Endothelial cell of umbilical vein (primary cell): Measurements from ENCODE around the gene BST2. TPM values are rescaled to one million over a fixed set of nuclear protein-coding genes. Genes with fewer than 3 reads are reported as not detected.

Source experiments
- BruUV-seq: library from RNA; stranded (reverse); fragments of 400-500 nt; replicated peaks from 2 replicates; lab custom pipeline; 2021; lab: Mats Ljungman, UMichigan
- CTCF ChIA-PET: fragments of 300-600, 350-600 bp; sonication (Branson Sonifier 250); formaldehyde crosslinking; loops from one replicate; lab custom pipeline; 2021; ENCODE audit warnings: antibody characterized with exemption, inconsistent platforms; lab: Charles Lee
- POLR2A ChIA-PET: fragments of 300-600, 350-600 bp; sonication (Branson Sonifier 250); formaldehyde crosslinking; loops from one replicate; lab custom pipeline; 2021; ENCODE audit warnings: antibody characterized with exemption, inconsistent platforms; lab: Charles Lee
- DNase-seq: peaks from one replicate; pipeline ENCODE4 v3.0.0-alpha.2; 2011; ENCODE audit warnings: low read depth, low spot score
- FAIRE-seq: peaks from 2 replicates; lab custom pipeline; 2011; peaks lifted over from hg19 to GRCh38; lab: Jason Lieb, UNC
- H2AFZ ChIP-seq: 2 replicates; pipeline ENCODE4 v1.6.0; 2012; ENCODE audit warnings: low read depth, low read length, control low read depth, inconsistent platforms
- H3K27ac ChIP-seq: 2 replicates; pipeline ENCODE4 v1.5.1; 2011; ENCODE audit warnings: low read depth, mild to moderate bottlenecking, control low read depth, low read length, moderate library complexity; ENCODE audit not compliant: insufficient read depth
- H3K27me3 ChIP-seq, 2 experiments: 2 replicates each; pipeline versions ENCODE4 v1.6.0 to v1.6.1; 2011; ENCODE audit warnings: low read length in 2 of 2, mixed read lengths in 1 of 2; ENCODE audit not compliant: control insufficient read depth in 2 of 2, insufficient read depth in 2 of 2
- H3K36me3 ChIP-seq, 2 experiments: 2 replicates in 1 of 2; 3 replicates in 1 of 2; pipeline ENCODE4 v1.5.1; 2011; ENCODE audit warnings: low read length in 2 of 2, mild to moderate bottlenecking in 1 of 2, moderate library complexity in 1 of 2; ENCODE audit not compliant: control insufficient read depth in 2 of 2, insufficient read depth in 2 of 2; ENCODE audit errors: extremely low read depth in 1 of 2
- H3K4me1 ChIP-seq: 3 replicates; pipeline ENCODE4 v1.5.1; 2011; ENCODE audit warnings: mild to moderate bottlenecking, low read length; ENCODE audit not compliant: control insufficient read depth, insufficient read depth; ENCODE audit errors: extremely low read depth
- H3K4me2 ChIP-seq: 2 replicates; pipeline ENCODE4 v1.6.1; 2011; ENCODE audit warnings: low read length, control low read depth, mixed read lengths; ENCODE audit not compliant: insufficient read depth
- H3K4me3 ChIP-seq, 3 experiments: fragments of 200-600 bp in 1 of 3; sonication (generic), shearing (Covaris generic) in 1 of 3; replicated peaks in 1 of 3; 2 replicates each; pipeline ENCODE4 v1.5.1; 2011 to 2016; ENCODE audit warnings: control low read depth in 3 of 3, low read length in 3 of 3, mild to moderate bottlenecking in 2 of 3, inconsistent platforms in 1 of 3, low read depth in 1 of 3, moderate library complexity in 1 of 3; ENCODE audit not compliant: insufficient read depth in 1 of 3
- H3K79me2 ChIP-seq: 2 replicates; pipeline ENCODE4 v1.6.0; 2012; ENCODE audit warnings: low read length, inconsistent platforms; ENCODE audit not compliant: control insufficient read depth, insufficient read depth
- H3K9ac ChIP-seq: replicated peaks from 2 replicates; pipeline ENCODE3; 2011; ENCODE audit warnings: low read length, control low read depth; ENCODE audit not compliant: insufficient read depth; ENCODE audit errors: extremely low read depth
- H3K9me1 ChIP-seq: replicated peaks from 3 replicates; pipeline ENCODE4 v1.6.0; 2011; ENCODE audit warnings: mild to moderate bottlenecking, low read length; ENCODE audit not compliant: control insufficient read depth, insufficient read depth; ENCODE audit errors: extremely low read depth
- H3K9me3 ChIP-seq: replicated peaks from 2 replicates; pipeline ENCODE4 v1.5.1; 2012; ENCODE audit warnings: low read length, inconsistent platforms; ENCODE audit not compliant: control insufficient read depth, insufficient read depth
- H4K20me1 ChIP-seq: replicated peaks from 2 replicates; pipeline ENCODE3; 2011; ENCODE audit warnings: mild to moderate bottlenecking, low read length; ENCODE audit not compliant: control insufficient read depth, insufficient read depth; ENCODE audit errors: extremely low read depth
- EZH2 ChIP-seq: IDR thresholded peaks from 2 replicates; pipeline ENCODE4 v1.6.1; 2012; ENCODE audit warnings: borderline replicate concordance, low read depth, mild to moderate bottlenecking, moderate library complexity, low read length, inconsistent platforms; ENCODE audit not compliant: severe bottlenecking
- FOS ChIP-seq: IDR thresholded peaks from 2 replicates; pipeline ENCODE4 v1.6.1; 2011; ENCODE audit warnings: mild to moderate bottlenecking, low read length, moderate library complexity, borderline replicate concordance; ENCODE audit not compliant: insufficient read depth
- GATA2 ChIP-seq: IDR thresholded peaks from 2 replicates; pipeline ENCODE4 v1.7.0; 2011; ENCODE audit warnings: low read depth, mild to moderate bottlenecking, moderate library complexity, mixed read lengths, low read length; ENCODE audit not compliant: insufficient read length, insufficient read depth
- JUN ChIP-seq: IDR thresholded peaks from 2 replicates; pipeline ENCODE4 v1.6.1; 2011; ENCODE audit warnings: borderline replicate concordance, low read depth; ENCODE audit not compliant: insufficient read length, insufficient read depth
- MAX ChIP-seq: IDR thresholded peaks from 2 replicates; pipeline ENCODE4 v1.6.1; 2011; ENCODE audit not compliant: insufficient read depth, insufficient read length
- MYC ChIP-seq: IDR thresholded peaks from one replicate; pipeline ENCODE4 v1.6.1; 2011; ENCODE audit warnings: mild to moderate bottlenecking, low read depth, low read length
- POLR2A ChIP-seq: IDR thresholded peaks from 2 replicates; pipeline ENCODE4 v1.6.1; 2012; ENCODE audit warnings: low read depth, mild to moderate bottlenecking, control low read depth, low read length
- POLR2AphosphoS5 ChIP-seq: IDR thresholded peaks from 2 replicates; pipeline ENCODE4 v1.6.1; 2012; ENCODE audit warnings: low read depth, mild to moderate bottlenecking, control low read depth, low read length, moderate library complexity; ENCODE audit not compliant: insufficient read depth
- dilution Hi-C: fragments of 300-500 bp; cut with MboI; formaldehyde crosslinking; loops from one replicate; pipeline ENCODE4 v1.15.0; 2019; ENCODE audit warnings: low sequenced_read_pairs; ENCODE audit not compliant: extremely low pct_ligation_motif_present
- intact Hi-C: fragments of 100-400 bp; cut with micrococcal nuclease; formaldehyde crosslinking; loops from one replicate; pipeline ENCODE4 v1.10.0; 2022
- polyA plus RNA-seq, 4 experiments: library from polyadenylated mRNA; depleted of rRNA in 3 of 4; stranded (reverse) in 3 of 4; unstranded in 1 of 4; fragments of >200 nt; gene quantifications; 2 replicates each; pipeline versions ENCODE4 v1.2.1 to v1.2.3, GENCODE V29; 2011 to 2012; ENCODE audit warnings: missing spikeins in 1 of 4
- total RNA-seq: library from RNA; stranded (reverse); gene quantifications from 2 replicates; pipeline ENCODE4 v1.2.3, GENCODE V29; 2021
- TF ChIP-seq, protein P1 (sequence below), 2 donors: IDR thresholded peaks; 1 replicate in 1 of 2; 2 replicates in 1 of 2; pipeline ENCODE4 v1.5.1; 2011; ENCODE audit warnings: low read length in 2 of 2, mild to moderate bottlenecking in 2 of 2, moderate library complexity in 2 of 2, control low read depth in 1 of 2, inconsistent platforms in 1 of 2, low read depth in 1 of 2; ENCODE audit not compliant: insufficient read depth in 1 of 2; ENCODE audit errors: extremely low read depth in 1 of 2

BST2 gene
- total and polyA plus RNA-seq, 2 donors (not counting 3 experiments of a cell fraction or from before 2014, with no cell fraction given) = 21.2 to 146 TPM

GRCh38 chr19:17454576-17455071 is 49.2 kb upstream of the BST2 start:
- Histone ChIP-seq H3K9me1 (no peaks in the 10 kb centered on the region), H3K36me3 (no peaks in the 10 kb centered on the region), H3K4me3 (no peak overlapping the region), H3K27ac (no peak overlapping the region), H2AFZ (no peak overlapping the region), H4K20me1 (no peaks in the 10 kb centered on the region), H3K79me2 (no peaks in the 10 kb centered on the region), H3K4me1 (no peaks in the 10 kb centered on the region), H3K27me3 (peaks cover 23 to 29% of the 10 kb centered on the region in 2 experiments), H3K9me3 (no peaks in the 10 kb centered on the region), H3K9ac (no peak overlapping the region), H3K4me2 (no peak overlapping the region)
- dilution Hi-C loops = no loop called here
- BruUV-seq = no TSS peak
- TF ChIP-seq EZH2 (peak; percentile 66), MAX (no peak), POLR2AphosphoS5 (no peak), POLR2A (no peak)
- ChIA-PET POLR2A (no interaction called here), CTCF (interaction anchor here (0.7 to 1.3 kb wide), 6 partner anchors 10 to 320 kb away, joined by 3 to 8 read pairs (median 3); no protein-coding TSS in a partner anchor)
- DNase-seq (no peak), FAIRE-seq (no peak)
- intact Hi-C loops = loop anchor here (5.0 kb wide), 1 partner anchor 323 kb away; no protein-coding TSS in a partner anchor

DNA sequence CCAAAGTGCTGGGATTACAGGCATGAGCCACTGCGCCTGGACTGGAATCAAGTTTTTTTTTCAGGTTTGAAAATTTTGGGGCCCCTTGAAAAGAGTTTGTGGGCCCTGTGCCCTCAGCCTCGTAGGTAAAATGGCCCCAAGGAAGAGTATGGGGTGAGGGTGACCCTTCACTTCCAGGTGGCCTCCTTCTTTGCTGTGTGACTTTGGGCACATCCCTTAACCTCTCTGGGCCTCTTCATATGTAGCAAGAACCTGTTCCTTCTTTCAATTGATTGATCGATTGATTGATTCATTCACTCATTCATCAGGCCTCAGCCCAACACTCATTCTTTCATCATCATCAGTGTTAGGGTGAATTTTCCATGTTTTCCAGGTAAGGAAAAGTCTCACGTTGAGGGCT is 46.4 kb upstream of the BST2 start:
- no peak overlapping the region for H3K4me3 ChIP-seq
- TF ChIP-seq POLR2A (no peak), GATA2 (no peak), JUN (no peak), MAX (no peak), EZH2 (no peak), MYC (no peak), POLR2AphosphoS5 (no peak), FOS (no peak)
- TF ChIP-seq, protein P1, sequence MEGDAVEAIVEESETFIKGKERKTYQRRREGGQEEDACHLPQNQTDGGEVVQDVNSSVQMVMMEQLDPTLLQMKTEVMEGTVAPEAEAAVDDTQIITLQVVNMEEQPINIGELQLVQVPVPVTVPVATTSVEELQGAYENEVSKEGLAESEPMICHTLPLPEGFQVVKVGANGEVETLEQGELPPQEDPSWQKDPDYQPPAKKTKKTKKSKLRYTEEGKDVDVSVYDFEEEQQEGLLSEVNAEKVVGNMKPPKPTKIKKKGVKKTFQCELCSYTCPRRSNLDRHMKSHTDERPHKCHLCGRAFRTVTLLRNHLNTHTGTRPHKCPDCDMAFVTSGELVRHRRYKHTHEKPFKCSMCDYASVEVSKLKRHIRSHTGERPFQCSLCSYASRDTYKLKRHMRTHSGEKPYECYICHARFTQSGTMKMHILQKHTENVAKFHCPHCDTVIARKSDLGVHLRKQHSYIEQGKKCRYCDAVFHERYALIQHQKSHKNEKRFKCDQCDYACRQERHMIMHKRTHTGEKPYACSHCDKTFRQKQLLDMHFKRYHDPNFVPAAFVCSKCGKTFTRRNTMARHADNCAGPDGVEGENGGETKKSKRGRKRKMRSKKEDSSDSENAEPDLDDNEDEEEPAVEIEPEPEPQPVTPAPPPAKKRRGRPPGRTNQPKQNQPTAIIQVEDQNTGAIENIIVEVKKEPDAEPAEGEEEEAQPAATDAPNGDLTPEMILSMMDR (IDR thresholded peaks at IDR 0.05; ENCODE audit: extremely low read depth in 1 of 2, insufficient read depth in 1 of 2, low read depth in 1 of 2, low read length in 2 of 2) = no peak
- FAIRE-seq (no peak), DNase-seq (no peak)
- peaks cover 22 to 37% of the 10 kb centered on the region in 2 experiments for H3K27me3 ChIP-seq
- H3K9me3 ChIP-seq = no peaks in the 10 kb centered on the region
- H2AFZ ChIP-seq = no peak overlapping the region
- H3K36me3 ChIP-seq = no peaks in the 10 kb centered on the region
- no peaks in the 10 kb centered on the region for H4K20me1 ChIP-seq
- POLR2A ChIA-PET = no interaction called here
- H3K4me2 ChIP-seq = no peak overlapping the region
- H3K4me1 ChIP-seq = no peaks in the 10 kb centered on the region
- no peak overlapping the region for H3K9ac ChIP-seq
- intact Hi-C loops (loop anchor here (5.0 kb wide), 1 partner anchor 325 kb away; no protein-coding TSS in a partner anchor), dilution Hi-C loops (no loop called here)
- H3K79me2 ChIP-seq = no peaks in the 10 kb centered on the region
- CTCF ChIA-PET = interaction anchor here (0.6 to 1.5 kb wide), 3 partner anchors 315 to 379 kb away, joined by 3 to 4 read pairs (median 3); no protein-coding TSS in a partner anchor
- H3K9me1 ChIP-seq = no peaks in the 10 kb centered on the region
- BruUV-seq = no TSS peak
- H3K27ac ChIP-seq = no peak overlapping the region
